ENCODE data around the gene KDM2B. TPM values are rescaled to one million over a fixed set of nuclear protein-coding genes. Genes with fewer than 3 reads are reported as not detected.

KDM2B gene
- total RNA-seq, 4 donors from 2014 or later: 20.7 to 26.3 (median 23.9) TPM

DNA sequence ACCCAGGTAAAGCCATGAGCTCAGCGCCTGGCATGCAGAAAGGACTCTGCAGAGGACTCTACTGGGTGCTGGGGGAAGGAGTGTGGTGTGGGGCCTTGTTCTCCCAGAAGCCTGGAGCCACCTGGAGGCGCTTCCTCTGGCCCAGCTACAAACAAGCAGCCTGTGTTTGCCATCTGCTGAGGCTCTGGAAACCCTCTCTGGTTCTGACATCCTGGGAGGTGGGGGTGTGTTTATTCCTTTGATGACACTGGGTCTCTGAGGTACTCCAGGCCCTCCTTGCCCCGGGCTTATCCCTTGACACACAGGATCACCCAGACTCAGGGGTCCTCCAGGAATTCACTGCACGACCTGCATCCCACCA is 136.0 kb downstream of the KDM2B start:
- WGBS, 2 donors: 80 to 84% methylated on average over 2 of the region's 4 CpGs
- Histone ChIP-seq H3K9me3 (no peaks in the 10 kb centered on the region), H3K4me1 (peaks cover 8 to 26% (median 10%) of the 10 kb centered on the region in 3 donors), H3K27ac (peak overlapping the region in 2 of 4 donors; percentile 51 to 66), H3K36me3 (peaks cover 20 to 63% (median 20%) of the 10 kb centered on the region in 3 donors), H3K27me3 (no peaks in the 10 kb centered on the region), H3K4me3 (no peak overlapping the region)
- no peak for DNase-seq
- intact Hi-C loops (cut with DNase I): no loop called here
- TF ChIP-seq POLR2A (IDR thresholded peaks at IDR 0.05): no peak

DNA sequence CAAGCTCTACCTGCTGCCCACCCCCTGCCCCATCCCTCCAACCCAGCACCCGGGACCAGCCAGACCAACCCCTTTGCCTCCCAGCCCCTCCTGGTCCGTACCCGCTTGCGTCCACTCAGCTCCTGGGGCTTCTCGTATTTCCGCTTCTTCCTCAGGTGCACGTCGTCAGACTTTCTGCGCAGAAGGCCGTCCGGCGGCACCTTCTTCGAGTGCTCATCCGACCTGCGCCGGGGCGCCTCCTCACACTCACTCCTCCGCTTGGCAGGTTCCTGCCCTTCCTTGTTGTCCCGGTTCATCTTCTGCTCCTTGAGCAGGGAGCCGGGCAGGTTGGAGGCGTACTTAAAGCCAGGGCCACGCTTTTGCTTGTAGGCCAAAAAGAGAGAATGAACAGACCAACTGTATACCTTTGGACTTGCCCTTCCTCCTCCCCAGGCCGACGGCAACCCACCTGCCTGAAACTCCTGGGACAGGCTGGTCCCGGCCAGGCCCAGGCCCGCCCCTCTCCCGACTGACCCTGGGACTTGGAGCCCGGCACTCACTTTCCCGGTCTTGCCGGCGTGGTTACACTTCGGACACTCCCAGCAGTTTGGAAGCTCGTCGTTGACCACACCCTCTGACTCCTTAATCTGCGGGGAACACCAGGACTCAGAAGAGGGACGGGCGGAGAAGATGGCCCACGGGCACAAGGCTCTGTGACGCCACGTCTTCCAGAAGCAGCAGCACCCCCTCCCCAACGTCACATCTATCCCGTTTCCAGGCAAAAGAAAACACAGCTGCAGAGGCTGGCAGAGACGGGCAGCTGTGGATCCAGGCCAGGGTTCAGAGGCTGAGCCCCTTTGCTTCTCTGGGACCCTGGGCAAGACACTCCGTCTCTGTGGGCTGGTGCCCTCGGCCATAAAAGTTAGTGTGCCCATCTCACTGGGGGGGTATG is 136.6 kb downstream of the KDM2B start:
- TF ChIP-seq, protein P1, sequence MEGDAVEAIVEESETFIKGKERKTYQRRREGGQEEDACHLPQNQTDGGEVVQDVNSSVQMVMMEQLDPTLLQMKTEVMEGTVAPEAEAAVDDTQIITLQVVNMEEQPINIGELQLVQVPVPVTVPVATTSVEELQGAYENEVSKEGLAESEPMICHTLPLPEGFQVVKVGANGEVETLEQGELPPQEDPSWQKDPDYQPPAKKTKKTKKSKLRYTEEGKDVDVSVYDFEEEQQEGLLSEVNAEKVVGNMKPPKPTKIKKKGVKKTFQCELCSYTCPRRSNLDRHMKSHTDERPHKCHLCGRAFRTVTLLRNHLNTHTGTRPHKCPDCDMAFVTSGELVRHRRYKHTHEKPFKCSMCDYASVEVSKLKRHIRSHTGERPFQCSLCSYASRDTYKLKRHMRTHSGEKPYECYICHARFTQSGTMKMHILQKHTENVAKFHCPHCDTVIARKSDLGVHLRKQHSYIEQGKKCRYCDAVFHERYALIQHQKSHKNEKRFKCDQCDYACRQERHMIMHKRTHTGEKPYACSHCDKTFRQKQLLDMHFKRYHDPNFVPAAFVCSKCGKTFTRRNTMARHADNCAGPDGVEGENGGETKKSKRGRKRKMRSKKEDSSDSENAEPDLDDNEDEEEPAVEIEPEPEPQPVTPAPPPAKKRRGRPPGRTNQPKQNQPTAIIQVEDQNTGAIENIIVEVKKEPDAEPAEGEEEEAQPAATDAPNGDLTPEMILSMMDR (IDR thresholded peaks at IDR 0.05): no peak
- no peak for TF ChIP-seq POLR2A (IDR thresholded peaks at IDR 0.05)
- WGBS, 2 donors: 79 to 87% methylated on average over 18 to 34 of the region's 45 CpGs
- Histone ChIP-seq H3K4me3 (peak overlapping the region in 2 of 4 donors; percentile 18 to 24), H3K27ac (peak overlapping the region in 3 of 4 donors; percentile 51 to 66 (median 65)), H3K9me3 (no peaks in the 10 kb centered on the region), H3K4me1 (peaks cover 8 to 26% (median 10%) of the 10 kb centered on the region in 3 donors), H3K36me3 (peaks cover 20 to 63% (median 20%) of the 10 kb centered on the region in 3 donors), H3K27me3 (no peaks in the 10 kb centered on the region)
- DNase-seq: no peak
- intact Hi-C loops (cut with DNase I): no loop called here

DNA sequence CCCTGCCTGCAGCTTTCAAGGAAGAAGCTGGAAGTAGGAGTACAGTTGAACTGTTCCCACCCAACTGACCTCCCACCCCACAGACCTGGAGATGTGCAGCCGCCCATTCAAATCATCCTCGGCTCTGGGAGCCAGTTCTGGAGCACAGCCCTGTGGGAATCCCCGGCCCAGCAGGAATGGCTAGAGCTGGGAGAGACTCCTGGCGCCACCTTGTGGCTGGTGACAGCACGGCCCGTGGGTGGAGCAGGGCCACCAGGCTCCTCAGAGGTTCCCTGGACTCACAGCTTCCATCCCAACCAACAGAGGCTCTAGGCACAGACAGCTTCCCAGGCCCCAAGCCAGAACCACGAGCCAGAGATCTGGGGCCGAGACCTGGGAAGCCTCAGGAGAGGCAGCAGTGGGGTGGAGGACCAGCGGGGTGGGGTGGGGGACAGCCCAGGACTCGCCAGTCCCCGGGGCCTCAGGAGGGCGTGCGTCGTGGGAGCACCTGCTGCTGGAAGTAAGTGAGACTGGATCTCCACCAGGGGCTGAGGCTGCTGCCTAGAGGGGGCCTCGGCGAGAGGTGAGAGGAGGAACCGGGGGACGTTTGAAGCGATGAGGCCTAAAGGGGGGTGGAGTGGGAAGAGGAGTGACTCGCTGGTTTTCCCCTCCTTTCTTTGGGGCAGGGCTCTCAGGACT is 137.5 kb downstream of the KDM2B start:
- Histone ChIP-seq H3K4me1 (peaks cover 8 to 26% (median 10%) of the 10 kb centered on the region in 3 donors), H3K4me3 (peak overlapping the region in 2 of 4 donors; percentile 18 to 24), H3K27me3 (no peaks in the 10 kb centered on the region), H3K27ac (peak overlapping the region; percentile 28 to 66 (median 58)), H3K36me3 (peaks cover 15 to 66% (median 20%) of the 10 kb centered on the region in 3 donors), H3K9me3 (no peaks in the 10 kb centered on the region)
- TF ChIP-seq, protein P1 (IDR thresholded peaks at IDR 0.05): peak; percentile 63 to 92 (median 86)
- no peak for TF ChIP-seq POLR2A (IDR thresholded peaks at IDR 0.05)
- intact Hi-C loops (cut with DNase I): no loop called here
- 50 to 79% methylated on average over 2 to 11 of the region's 20 CpGs for WGBS, 2 donors
- no peak for DNase-seq

DNA sequence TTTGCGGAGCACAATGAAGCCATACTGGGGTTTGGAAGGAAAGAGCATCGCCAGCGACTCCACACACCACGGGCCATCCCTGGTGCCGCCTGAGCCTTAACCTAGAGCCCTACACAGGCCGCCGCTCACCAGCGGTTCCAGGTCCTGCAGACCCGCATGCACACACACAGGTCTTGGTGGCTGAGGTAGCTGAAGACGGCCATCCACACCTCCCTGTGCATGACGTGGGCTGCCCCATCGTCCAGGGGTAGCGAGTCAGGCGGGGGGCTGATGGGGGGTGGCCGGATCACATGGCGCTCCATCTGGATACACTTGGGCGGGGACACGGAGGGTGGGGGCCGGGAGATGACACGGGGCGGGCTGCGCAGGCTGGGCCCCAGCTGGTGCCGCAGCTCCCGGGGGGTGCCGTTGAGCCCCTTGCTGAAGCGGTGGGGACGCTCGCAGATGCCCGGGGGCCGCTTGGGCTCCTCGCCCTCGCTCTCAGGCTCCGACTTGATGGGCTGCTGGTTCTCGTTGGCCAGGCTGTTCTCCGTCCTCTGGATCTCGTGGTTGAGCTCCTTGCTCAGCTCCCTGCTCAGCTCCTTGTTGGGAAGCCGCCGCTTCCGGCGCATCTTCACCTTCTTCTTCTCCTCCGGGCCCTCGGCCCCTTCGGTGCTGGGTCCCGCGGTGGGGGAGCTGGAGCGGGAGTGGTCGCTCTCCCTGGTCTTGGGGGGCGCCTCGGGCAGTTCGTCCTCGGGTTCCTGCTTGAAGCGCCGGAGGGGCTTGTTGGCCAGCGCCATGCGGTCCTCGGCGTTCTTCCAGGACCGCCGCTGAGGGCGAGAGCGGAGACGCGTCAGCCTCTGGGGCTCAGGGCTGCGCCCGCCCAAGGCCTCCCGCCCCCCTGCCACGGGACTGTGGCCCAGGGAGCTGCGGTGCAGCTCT is 138.5 kb downstream of the KDM2B start:
- intact Hi-C loops (cut with DNase I): no loop called here
- WGBS, 2 donors: 80 to 94% methylated on average over 1 to 16 of the region's 68 CpGs
- H3K9me3 ChIP-seq: no peaks in the 10 kb centered on the region
- no peak overlapping the region for H3K27ac ChIP-seq
- H3K4me3 ChIP-seq: no peak overlapping the region
- H3K27me3 ChIP-seq: no peaks in the 10 kb centered on the region
- H3K36me3 ChIP-seq: peaks cover 15 to 76% (median 20%) of the 10 kb centered on the region in 3 donors
- H3K4me1 ChIP-seq: peaks cover 8 to 26% (median 10%) of the 10 kb centered on the region in 3 donors
- no peak for DNase-seq
- TF ChIP-seq, protein P1 (IDR thresholded peaks at IDR 0.05): no peak
- no peak for TF ChIP-seq POLR2A (IDR thresholded peaks at IDR 0.05)

DNA sequence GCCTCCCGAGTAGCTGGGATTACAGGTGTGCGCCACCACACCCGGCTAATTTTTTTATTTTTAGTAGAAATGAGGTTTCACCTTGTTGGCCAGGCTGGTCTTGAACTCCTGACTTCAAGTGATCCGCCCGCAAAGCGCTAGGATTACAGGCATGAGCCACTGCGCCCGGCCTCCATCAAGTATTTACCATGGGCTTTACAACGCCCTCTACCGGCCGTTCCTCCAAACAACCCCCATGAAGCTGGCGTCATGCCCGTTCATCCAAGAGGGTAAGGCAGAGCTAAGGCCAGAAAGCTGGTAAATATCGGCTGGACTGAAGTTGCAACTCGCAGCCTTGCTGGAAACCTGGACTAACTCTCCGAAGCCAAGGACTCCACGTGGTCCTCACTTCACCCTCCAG is 139.3 kb downstream of the KDM2B start:
- Histone ChIP-seq H3K27ac (no peak overlapping the region), H3K36me3 (peaks cover 15 to 84% (median 20%) of the 10 kb centered on the region in 3 donors), H3K4me1 (peaks cover 8 to 26% (median 10%) of the 10 kb centered on the region in 3 donors), H3K4me3 (no peak overlapping the region), H3K27me3 (no peaks in the 10 kb centered on the region), H3K9me3 (no peaks in the 10 kb centered on the region)
- DNase-seq: no peak
- TF ChIP-seq POLR2A (IDR thresholded peaks at IDR 0.05): no peak
- TF ChIP-seq, protein P1 (IDR thresholded peaks at IDR 0.05): peak in 1 of 6 experiments; percentile 14
- intact Hi-C loops (cut with DNase I): no loop called here
- 93 to 96% methylated on average over 11 to 14 of the region's 17 CpGs for WGBS, 2 donors

Data from esophagus squamous epithelium (tissue), 5 donors.